Peyer's patch (tissue), 4 donors: ENCODE results near the gene FBXO21. TPM values are rescaled to one million over a fixed set of nuclear protein-coding genes. Genes with fewer than 3 reads are reported as not detected.

Experiments used
- DNase-seq, 3 donors: peaks; one replicate each; pipeline ENCODE4 v3.0.0-alpha.2; 2017 to 2019
- H3K27ac ChIP-seq, 4 donors: fragments of 200-600 bp; sonication (generic); one replicate each; pipeline ENCODE4 v1.5.1; 2016 to 2019
- H3K27me3 ChIP-seq, 2 donors: fragments of 200-600 bp; sonication (generic); one replicate each; pipeline ENCODE4 v1.5.1; 2019
- H3K36me3 ChIP-seq, 3 donors: fragments of 200-600 bp; sonication (generic); one replicate each; pipeline ENCODE4 v1.5.1; 2016 to 2019
- H3K4me1 ChIP-seq, 4 donors: fragments of 200-600 bp; sonication (generic); one replicate each; pipeline ENCODE4 v1.5.1; 2016 to 2019
- H3K4me3 ChIP-seq, 4 donors: fragments of 200-600 bp; sonication (generic); 1 replicate in 3 of 4; 2 replicates in 1 of 4; pipeline ENCODE4 v1.5.1; 2016 to 2019; ENCODE audit warnings: mild to moderate bottlenecking in 1 of 4
- H3K9me3 ChIP-seq, 4 donors: fragments of 200-600 bp; sonication (generic); one replicate each; pipeline ENCODE4 v1.5.1; 2016 to 2019; ENCODE audit warnings: mild to moderate bottlenecking in 1 of 4
- POLR2A ChIP-seq, 2 donors: fragments of 450-650 bp; IDR thresholded peaks; one replicate each; pipeline ENCODE4 v1.5.1; 2017; ENCODE audit warnings: antibody characterized with exemption in 2 of 2, mild to moderate bottlenecking in 2 of 2, moderate library complexity in 2 of 2
- total RNA-seq, 4 donors: library from RNA; depleted of rRNA; stranded (reverse); fragments of >200 nt; gene quantifications; one replicate each; pipeline ENCODE4 v1.1.0, GENCODE V29; 2016
- TF ChIP-seq, protein P1 (sequence below), 6 experiments: fragments of 450-650 bp in 4 of 6; fragments of 200-600 bp in 2 of 6; sonication (generic) in 1 of 6; IDR thresholded peaks; one replicate each; pipeline ENCODE4 v1.5.1; 2017 to 2019; ENCODE audit warnings: antibody characterized with exemption in 6 of 6, mild to moderate bottlenecking in 3 of 6, moderate library complexity in 1 of 6

Gene FBXO21
- total RNA-seq, 4 donors from 2014 or later, result 42.5 to 115 (median 68.8) TPM

DNA sequence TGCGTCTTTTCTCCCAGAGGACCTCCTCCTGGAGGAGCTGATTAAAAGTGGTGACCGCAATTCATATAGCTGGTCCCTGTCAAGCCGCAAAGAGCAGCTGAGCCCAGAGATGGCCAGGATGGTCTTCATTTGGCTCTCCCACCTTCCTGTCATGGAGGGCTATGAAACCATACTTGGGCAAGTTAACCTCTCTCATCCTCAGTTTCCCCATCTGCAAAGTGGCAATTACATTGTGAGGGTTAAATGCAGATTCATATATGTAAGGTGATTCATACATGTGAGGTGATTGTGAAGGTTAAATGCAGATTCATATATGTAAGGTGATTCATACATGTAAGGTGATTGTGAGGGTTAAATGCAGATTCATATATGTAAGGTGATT is 87.5 kb downstream of the FBXO21 start:
- H3K27ac ChIP-seq, result no peak overlapping the region
- peaks cover 0 to 18% (median 0%) of the 10 kb centered on the region in 4 donors for H3K4me1 ChIP-seq
- TF ChIP-seq, protein P1, sequence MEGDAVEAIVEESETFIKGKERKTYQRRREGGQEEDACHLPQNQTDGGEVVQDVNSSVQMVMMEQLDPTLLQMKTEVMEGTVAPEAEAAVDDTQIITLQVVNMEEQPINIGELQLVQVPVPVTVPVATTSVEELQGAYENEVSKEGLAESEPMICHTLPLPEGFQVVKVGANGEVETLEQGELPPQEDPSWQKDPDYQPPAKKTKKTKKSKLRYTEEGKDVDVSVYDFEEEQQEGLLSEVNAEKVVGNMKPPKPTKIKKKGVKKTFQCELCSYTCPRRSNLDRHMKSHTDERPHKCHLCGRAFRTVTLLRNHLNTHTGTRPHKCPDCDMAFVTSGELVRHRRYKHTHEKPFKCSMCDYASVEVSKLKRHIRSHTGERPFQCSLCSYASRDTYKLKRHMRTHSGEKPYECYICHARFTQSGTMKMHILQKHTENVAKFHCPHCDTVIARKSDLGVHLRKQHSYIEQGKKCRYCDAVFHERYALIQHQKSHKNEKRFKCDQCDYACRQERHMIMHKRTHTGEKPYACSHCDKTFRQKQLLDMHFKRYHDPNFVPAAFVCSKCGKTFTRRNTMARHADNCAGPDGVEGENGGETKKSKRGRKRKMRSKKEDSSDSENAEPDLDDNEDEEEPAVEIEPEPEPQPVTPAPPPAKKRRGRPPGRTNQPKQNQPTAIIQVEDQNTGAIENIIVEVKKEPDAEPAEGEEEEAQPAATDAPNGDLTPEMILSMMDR (IDR thresholded peaks at IDR 0.05), result no peak
- TF ChIP-seq POLR2A (IDR thresholded peaks at IDR 0.05), result no peak
- H3K9me3 ChIP-seq, result no peaks in the 10 kb centered on the region
- H3K4me3 ChIP-seq, result no peak overlapping the region
- DNase-seq, result no peak
- peaks cover 0 to 19% of the 10 kb centered on the region in 2 donors for H3K27me3 ChIP-seq
- H3K36me3 ChIP-seq, result no peaks in the 10 kb centered on the region

DNA sequence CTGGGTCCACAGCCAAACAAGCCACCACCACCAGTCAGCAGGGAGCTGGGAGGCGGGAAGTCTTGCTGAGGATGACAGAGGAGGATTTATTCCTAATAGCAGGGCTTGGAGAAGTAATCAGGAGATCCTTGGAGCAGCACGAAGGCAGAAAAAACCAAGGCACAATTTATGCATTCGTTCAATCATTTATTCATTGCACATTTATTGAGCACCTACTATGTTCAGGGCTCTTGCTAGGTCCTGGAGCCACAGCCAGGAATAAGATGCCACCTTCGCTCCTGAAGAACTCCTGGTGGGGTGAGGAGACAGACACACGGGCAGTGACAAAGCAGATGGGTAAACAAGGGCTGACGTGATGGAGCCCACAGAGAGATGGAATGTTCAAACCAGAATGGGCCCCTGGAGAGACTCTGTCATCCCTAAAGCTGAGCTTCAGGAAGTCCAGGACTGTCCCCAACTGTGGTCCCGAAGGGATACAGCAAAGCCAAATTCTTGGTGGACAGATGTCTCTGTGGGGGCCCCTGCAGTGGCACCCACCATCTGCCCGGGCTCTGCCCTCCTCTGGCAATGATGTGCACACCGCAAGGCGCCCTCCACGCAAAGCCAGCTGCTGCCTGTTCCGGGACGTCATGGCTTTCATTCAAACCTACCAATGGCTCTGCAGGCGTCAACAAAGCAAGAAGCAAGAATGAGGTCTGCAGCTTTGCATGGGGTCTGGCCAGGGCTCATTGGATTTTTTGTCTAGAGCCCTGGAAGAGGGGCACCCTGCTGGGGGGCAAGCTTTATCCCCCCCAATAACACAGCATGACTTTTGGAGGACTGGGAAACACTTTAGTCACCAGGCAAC is 88.1 kb downstream of the FBXO21 start:
- Histone ChIP-seq H3K27me3 (peaks cover 0 to 19% of the 10 kb centered on the region in 2 donors), H3K36me3 (no peaks in the 10 kb centered on the region), H3K4me1 (peaks cover 0 to 18% (median 0%) of the 10 kb centered on the region in 4 donors), H3K9me3 (no peaks in the 10 kb centered on the region), H3K4me3 (no peak overlapping the region), H3K27ac (no peak overlapping the region)
- DNase-seq, result no peak
- no peak for TF ChIP-seq POLR2A (IDR thresholded peaks at IDR 0.05)
- TF ChIP-seq, protein P1 (IDR thresholded peaks at IDR 0.05), result no peak

DNA sequence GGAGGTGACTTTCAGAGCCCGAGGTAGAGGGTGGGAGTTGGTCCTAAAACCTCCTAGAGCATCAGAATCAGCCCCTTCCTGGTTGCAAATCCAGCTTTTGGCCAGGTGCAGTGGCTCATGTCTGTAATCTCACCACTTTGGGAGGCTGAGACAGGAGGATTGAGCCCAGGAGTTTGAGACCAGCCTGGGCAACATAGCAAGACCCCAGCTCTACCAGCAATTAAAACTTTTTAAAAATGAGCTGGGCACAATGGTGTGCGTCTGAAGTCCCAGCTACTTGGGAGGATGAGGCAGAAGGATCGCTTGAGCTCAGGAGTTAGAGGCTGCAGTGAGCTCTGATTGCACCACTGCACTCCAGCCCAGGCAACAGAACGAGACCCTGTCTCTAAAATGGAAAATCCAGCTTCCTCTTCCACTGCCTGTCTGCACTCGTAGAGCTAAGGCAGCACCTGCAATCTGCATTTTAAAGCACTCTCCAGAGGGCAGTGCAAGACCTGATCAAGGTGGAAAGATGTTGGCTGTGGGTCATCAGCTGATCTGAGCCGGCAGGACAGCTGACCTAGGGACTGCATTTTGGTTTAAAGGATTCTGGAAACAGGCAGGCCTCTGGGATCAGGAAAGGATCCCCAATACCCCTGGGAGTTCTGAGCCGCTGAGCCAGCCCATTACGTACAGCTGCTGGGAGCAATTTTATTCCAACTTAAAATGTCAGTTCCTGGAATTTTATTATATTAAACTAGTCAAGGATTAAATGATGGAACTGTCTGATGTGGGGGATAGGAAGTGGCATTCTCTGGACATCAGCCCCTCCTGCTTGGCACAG is 89.2 kb downstream of the FBXO21 start:
- Histone ChIP-seq H3K4me3 (no peak overlapping the region), H3K4me1 (peaks cover 0 to 18% (median 0%) of the 10 kb centered on the region in 4 donors), H3K36me3 (no peaks in the 10 kb centered on the region), H3K9me3 (no peaks in the 10 kb centered on the region), H3K27me3 (peaks cover 0 to 19% of the 10 kb centered on the region in 2 donors), H3K27ac (no peak overlapping the region)
- DNase-seq, result peak in 1 of 3 donors; percentile 11
- TF ChIP-seq POLR2A (IDR thresholded peaks at IDR 0.05), result no peak
- TF ChIP-seq, protein P1 (IDR thresholded peaks at IDR 0.05), result no peak

DNA sequence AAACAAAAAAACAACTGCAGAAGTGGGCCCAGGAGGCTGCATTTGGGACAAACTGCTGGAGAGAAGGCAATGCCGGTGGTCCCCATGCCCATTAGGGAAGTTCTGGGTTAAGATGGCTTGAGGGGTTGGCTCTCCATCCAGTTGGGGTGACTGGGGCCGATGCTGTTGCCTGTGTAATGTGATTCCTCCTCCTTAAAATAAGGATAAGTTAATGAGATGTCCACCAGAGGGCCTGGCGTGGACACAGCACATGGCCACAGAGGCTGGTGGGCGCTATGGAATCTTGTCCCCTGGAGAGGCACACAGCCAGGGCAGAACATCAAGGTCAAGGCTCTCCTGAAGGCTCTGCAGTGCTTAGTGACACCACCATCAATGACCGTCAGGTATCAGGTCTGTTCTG is 90.0 kb downstream of the FBXO21 start:
- peak in 1 of 3 donors; percentile 32 for DNase-seq
- Histone ChIP-seq H3K9me3 (no peaks in the 10 kb centered on the region), H3K4me1 (peaks cover 0 to 18% (median 0%) of the 10 kb centered on the region in 4 donors), H3K4me3 (no peak overlapping the region), H3K27ac (no peak overlapping the region), H3K36me3 (no peaks in the 10 kb centered on the region), H3K27me3 (peaks cover 0 to 19% of the 10 kb centered on the region in 2 donors)
- TF ChIP-seq, protein P1 (IDR thresholded peaks at IDR 0.05), result no peak
- no peak for TF ChIP-seq POLR2A (IDR thresholded peaks at IDR 0.05)

DNA sequence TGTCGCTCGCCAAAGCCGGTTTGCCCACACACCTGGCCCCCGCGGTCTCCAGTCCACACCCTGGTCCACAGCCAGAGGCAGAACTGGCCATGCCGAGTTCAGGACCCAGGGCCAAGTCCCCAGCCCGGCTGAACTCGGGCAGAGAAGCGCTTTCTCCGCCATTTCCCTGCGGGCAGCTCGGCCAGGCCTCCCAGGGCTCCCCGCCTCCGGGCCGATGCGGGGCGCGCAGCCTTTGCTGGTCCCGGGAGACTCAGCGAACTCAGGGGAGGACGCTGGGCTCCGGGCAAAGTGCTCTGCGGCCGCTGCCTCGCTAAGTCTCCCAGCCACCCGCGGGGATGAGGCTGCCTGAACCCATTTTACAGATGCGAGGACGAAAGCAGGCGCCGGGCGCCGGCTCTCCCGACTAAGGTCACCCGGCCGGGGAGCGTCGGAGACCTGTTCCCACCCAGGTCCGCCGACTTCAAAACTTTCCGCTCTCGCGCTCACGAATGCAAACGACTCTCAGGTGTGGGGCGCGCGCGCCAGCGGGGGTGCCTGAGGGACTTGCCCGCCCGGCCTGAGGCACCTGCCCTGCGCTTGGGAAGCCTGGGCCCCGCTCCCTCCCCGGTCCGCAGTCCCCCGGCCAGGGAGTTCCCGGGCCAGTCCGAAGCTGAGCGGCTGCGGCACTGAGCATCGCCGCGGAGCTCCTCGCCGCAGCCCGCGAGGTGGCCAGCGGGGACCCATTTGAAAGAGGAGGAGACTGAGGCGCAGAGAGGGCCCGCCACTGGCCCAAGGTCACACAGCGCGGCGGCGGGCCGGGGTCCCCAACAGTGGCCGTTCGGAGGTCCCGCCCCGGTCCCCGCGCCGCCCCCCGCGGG is 91.7 kb downstream of the FBXO21 start:
- peak overlapping the region; percentile 51 to 89 (median 66) for H3K4me3 ChIP-seq
- no peaks in the 10 kb centered on the region for H3K9me3 ChIP-seq
- peaks cover 0 to 19% of the 10 kb centered on the region in 2 donors for H3K27me3 ChIP-seq
- no peaks in the 10 kb centered on the region for H3K36me3 ChIP-seq
- TF ChIP-seq, protein P1 (IDR thresholded peaks at IDR 0.05), result no peak
- TF ChIP-seq POLR2A (IDR thresholded peaks at IDR 0.05), result no peak
- DNase-seq, result peak; percentile 36 to 58 (median 47)
- H3K27ac ChIP-seq, result peak overlapping the region in 2 of 4 donors; percentile 19 to 76
- peaks cover 0 to 18% (median 0%) of the 10 kb centered on the region in 4 donors for H3K4me1 ChIP-seq
